K562 (cell line): ENCODE measurements around the gene CCDC171. TPM values are rescaled to one million over a fixed set of nuclear protein-coding genes. Genes with fewer than 3 reads are reported as not detected.

Source experiments
- FOXM1 ChIP-seq, 2 experiments: fragments of 450-650 bp in 1 of 2; sonication (generic) in 1 of 2; formaldehyde crosslinking in 1 of 2; IDR thresholded peaks; 2 replicates each; pipeline versions ENCODE4 v1.6.1 to v1.9.0; 2017 to 2022; ENCODE audit warnings: low read depth in 2 of 2, mild to moderate bottlenecking in 2 of 2, missing genetic modification reagents in 1 of 2, moderate library complexity in 1 of 2
- ZNF584 ChIP-seq: fragments of 200-800 bp; sonication (Bioruptor generic); IDR thresholded peaks from 2 replicates; pipeline ENCODE4 v1.6.1; 2016; ENCODE audit warnings: low read depth, mild to moderate bottlenecking, missing genetic modification characterization, missing compliant biosample characterization
- polyA plus RNA-seq, 8 experiments: library from polyadenylated mRNA; depleted of rRNA in 4 of 8; stranded (reverse) in 5 of 8; unstranded in 3 of 8; fragments of >200 nt; fragmentation: Nextera tagmentation in 2 of 8; fragmentation: Illumina TruSeq in 1 of 8; extraction: Ambion mirVana in 2 of 8; extraction: Trizol in 1 of 8; gene quantifications; 2 replicates each; pipeline versions ENCODE4 v1.2.1 to v1.2.3, GENCODE V29; 2011 to 2014; ENCODE audit warnings: inconsistent platforms in 1 of 8, missing spikeins in 1 of 8
- total RNA-seq, 7 experiments: library from RNA; depleted of rRNA in 6 of 7; stranded (reverse); fragments of >200 nt in 6 of 7; fragmentation: Illumina TruSeq in 2 of 7; extraction: Trizol in 2 of 7; gene quantifications; 2 replicates each; pipeline versions ENCODE4 v1.2.1 to v1.2.3, GENCODE V29; 2011 to 2021; ENCODE audit warnings: low replicate concordance in 1 of 7
- TF ChIP-seq, protein P1 (sequence below): fragments of 250-450 bp; sonication (Bioruptor Pico); IDR thresholded peaks from 2 replicates; pipeline ENCODE4 v1.5.0; 2022; ENCODE audit warnings: mild to moderate bottlenecking
- TF ChIP-seq, protein P2 (sequence below): sonication (generic); formaldehyde crosslinking; IDR thresholded peaks from 2 replicates; pipeline ENCODE4 v1.8.0; 2022; ENCODE audit warnings: mild to moderate bottlenecking, missing genetic modification reagents
- TF ChIP-seq, protein P3 (sequence below): fragments of 450-650 bp; IDR thresholded peaks from one replicate; pipeline ENCODE4 v1.6.1; 2018; ENCODE audit warnings: mild to moderate bottlenecking, moderate library complexity; ENCODE audit not compliant: partially characterized antibody
- TF ChIP-seq, protein P4 (sequence below): sonication (generic); formaldehyde crosslinking; IDR thresholded peaks from 2 replicates; pipeline ENCODE4 v1.8.0; 2022; ENCODE audit warnings: missing genetic modification reagents, mild to moderate bottlenecking, borderline replicate concordance
- TF ChIP-seq, protein P5 (sequence below): fragments of 450-650 bp; IDR thresholded peaks from 2 replicates; pipeline ENCODE4 v1.6.1; 2016; ENCODE audit warnings: borderline replicate concordance

The CCDC171 gene
- total and polyA plus RNA-seq, 9 of the 15 experiments (the other 6 are each of a cell fraction or from before 2014, with no cell fraction given): 0.08 to 3.8 (median 0.27) TPM

GRCh38 chr9:15725953-15726352 lies 173.1 kb downstream of the CCDC171 start (continued):
- TF ChIP-seq, protein P1, sequence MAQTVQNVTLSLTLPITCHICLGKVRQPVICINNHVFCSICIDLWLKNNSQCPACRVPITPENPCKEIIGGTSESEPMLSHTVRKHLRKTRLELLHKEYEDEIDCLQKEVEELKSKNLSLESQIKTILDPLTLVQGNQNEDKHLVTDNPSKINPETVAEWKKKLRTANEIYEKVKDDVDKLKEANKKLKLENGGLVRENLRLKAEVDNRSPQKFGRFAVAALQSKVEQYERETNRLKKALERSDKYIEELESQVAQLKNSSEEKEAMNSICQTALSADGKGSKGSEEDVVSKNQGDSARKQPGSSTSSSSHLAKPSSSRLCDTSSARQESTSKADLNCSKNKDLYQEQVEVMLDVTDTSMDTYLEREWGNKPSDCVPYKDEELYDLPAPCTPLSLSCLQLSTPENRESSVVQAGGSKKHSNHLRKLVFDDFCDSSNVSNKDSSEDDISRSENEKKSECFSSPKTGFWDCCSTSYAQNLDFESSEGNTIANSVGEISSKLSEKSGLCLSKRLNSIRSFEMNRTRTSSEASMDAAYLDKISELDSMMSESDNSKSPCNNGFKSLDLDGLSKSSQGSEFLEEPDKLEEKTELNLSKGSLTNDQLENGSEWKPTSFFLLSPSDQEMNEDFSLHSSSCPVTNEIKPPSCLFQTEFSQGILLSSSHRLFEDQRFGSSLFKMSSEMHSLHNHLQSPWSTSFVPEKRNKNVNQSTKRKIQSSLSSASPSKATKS (CRISPR knock-in tag): no peak
- TF ChIP-seq, protein P2, sequence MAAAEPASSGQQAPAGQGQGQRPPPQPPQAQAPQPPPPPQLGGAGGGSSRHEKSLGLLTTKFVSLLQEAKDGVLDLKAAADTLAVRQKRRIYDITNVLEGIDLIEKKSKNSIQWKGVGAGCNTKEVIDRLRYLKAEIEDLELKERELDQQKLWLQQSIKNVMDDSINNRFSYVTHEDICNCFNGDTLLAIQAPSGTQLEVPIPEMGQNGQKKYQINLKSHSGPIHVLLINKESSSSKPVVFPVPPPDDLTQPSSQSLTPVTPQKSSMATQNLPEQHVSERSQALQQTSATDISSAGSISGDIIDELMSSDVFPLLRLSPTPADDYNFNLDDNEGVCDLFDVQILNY (CRISPR knock-in tag): no peak
- TF ChIP-seq, protein P3, sequence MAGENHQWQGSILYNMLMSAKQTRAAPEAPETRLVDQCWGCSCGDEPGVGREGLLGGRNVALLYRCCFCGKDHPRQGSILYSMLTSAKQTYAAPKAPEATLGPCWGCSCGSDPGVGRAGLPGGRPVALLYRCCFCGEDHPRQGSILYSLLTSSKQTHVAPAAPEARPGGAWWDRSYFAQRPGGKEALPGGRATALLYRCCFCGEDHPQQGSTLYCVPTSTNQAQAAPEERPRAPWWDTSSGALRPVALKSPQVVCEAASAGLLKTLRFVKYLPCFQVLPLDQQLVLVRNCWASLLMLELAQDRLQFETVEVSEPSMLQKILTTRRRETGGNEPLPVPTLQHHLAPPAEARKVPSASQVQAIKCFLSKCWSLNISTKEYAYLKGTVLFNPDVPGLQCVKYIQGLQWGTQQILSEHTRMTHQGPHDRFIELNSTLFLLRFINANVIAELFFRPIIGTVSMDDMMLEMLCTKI: no peak
- TF ChIP-seq, protein P4, sequence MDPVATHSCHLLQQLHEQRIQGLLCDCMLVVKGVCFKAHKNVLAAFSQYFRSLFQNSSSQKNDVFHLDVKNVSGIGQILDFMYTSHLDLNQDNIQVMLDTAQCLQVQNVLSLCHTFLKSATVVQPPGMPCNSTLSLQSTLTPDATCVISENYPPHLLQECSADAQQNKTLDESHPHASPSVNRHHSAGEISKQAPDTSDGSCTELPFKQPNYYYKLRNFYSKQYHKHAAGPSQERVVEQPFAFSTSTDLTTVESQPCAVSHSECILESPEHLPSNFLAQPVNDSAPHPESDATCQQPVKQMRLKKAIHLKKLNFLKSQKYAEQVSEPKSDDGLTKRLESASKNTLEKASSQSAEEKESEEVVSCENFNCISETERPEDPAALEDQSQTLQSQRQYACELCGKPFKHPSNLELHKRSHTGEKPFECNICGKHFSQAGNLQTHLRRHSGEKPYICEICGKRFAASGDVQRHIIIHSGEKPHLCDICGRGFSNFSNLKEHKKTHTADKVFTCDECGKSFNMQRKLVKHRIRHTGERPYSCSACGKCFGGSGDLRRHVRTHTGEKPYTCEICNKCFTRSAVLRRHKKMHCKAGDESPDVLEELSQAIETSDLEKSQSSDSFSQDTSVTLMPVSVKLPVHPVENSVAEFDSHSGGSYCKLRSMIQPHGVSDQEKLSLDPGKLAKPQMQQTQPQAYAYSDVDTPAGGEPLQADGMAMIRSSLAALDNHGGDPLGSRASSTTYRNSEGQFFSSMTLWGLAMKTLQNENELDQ (CRISPR knock-in tag): no peak
- TF ChIP-seq FOXM1 (IDR thresholded peaks at IDR 0.05; ENCODE audit: low read depth) (no peak), FOXM1 (CRISPR knock-in tag; IDR thresholded peaks at IDR 0.05; ENCODE audit: low read depth) (no peak), ZNF584 (CRISPR knock-in tag) (no peak)
- TF ChIP-seq, protein P5, sequence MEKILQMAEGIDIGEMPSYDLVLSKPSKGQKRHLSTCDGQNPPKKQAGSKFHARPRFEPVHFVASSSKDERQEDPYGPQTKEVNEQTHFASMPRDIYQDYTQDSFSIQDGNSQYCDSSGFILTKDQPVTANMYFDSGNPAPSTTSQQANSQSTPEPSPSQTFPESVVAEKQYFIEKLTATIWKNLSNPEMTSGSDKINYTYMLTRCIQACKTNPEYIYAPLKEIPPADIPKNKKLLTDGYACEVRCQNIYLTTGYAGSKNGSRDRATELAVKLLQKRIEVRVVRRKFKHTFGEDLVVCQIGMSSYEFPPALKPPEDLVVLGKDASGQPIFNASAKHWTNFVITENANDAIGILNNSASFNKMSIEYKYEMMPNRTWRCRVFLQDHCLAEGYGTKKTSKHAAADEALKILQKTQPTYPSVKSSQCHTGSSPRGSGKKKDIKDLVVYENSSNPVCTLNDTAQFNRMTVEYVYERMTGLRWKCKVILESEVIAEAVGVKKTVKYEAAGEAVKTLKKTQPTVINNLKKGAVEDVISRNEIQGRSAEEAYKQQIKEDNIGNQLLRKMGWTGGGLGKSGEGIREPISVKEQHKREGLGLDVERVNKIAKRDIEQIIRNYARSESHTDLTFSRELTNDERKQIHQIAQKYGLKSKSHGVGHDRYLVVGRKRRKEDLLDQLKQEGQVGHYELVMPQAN: no peak
- TF ChIP-seq, all 486 proteins: peak for 0
